SK-N-MC (cell line): ENCODE data around the gene ANKRD53.

Source experiments
- EZH2 ChIP-seq: fragments of 200-600 bp; sonication (generic); IDR thresholded peaks from one replicate; pipeline ENCODE4 v1.6.1; 2017; ENCODE audit warnings: antibody characterized with exemption
- POLR2AphosphoS5 ChIP-seq: IDR thresholded peaks from 2 replicates; pipeline ENCODE4 v1.6.1; 2012; ENCODE audit warnings: mild to moderate bottlenecking, low read depth, low read length, borderline replicate concordance

DNA sequence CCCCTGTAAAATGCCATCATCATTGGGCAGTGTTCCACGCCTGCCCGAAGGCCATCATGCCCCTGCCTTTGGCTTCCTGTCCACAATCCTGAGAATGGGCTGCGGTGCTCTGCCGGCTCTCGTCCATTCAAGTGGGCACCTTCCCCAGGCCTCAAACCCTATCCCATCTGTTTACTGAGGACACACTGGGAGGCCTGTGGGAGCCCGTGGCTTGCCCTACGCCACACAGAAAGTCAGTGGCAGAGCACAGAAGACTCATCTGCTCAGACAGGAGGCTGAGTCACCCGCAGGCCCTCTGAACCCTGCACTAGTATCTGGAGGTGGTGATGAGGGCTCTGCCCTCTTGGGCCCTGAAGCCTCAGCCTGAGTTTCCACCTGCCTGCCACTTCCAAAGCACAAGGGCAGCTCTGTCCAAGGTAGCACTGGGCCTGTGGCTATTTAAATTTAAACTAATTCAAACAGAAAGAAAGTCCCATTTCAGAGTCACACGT lies 19.1 kb upstream of the ANKRD53 start:
- TF ChIP-seq EZH2: no peak
- no peak for TF ChIP-seq POLR2AphosphoS5
